Sciatic nerve (tissue), 2 donors: ENCODE measurements around the gene SLC39A10. TPM values are rescaled to one million over a fixed set of nuclear protein-coding genes. Genes with fewer than 3 reads are reported as not detected.

Experiments
- ATAC-seq: fragments of 200-7000 bp; cut with Tn5 transposase; one replicate; pipeline ENCODE4 v1.9.1; 2020; ENCODE audit warnings: mild to moderate bottlenecking, moderate library complexity
- DNase-seq: peaks from one replicate; pipeline ENCODE4 v3.0.0-alpha.2; 2020; ENCODE audit warnings: low spot score
- intact Hi-C: fragments of 100-400 bp; cut with DNase I; formaldehyde crosslinking; loops from one replicate; pipeline ENCODE4 v1.14.2; 2022
- total RNA-seq: library from RNA; stranded (reverse); fragmentation: NEBNext Ultra II Directional; extraction: Animal tissue kit (Norgen Biotek cat#: 25700); gene quantifications from one replicate; pipeline ENCODE4 v1.2.1, GENCODE V29; 2021
- donor health status: DM: no; HTN: no; CAD: no.
- donor health status: DM: no; HTN: no; CAD: no.

The SLC39A10 gene
- total RNA-seq: 40.7 TPM

DNA sequence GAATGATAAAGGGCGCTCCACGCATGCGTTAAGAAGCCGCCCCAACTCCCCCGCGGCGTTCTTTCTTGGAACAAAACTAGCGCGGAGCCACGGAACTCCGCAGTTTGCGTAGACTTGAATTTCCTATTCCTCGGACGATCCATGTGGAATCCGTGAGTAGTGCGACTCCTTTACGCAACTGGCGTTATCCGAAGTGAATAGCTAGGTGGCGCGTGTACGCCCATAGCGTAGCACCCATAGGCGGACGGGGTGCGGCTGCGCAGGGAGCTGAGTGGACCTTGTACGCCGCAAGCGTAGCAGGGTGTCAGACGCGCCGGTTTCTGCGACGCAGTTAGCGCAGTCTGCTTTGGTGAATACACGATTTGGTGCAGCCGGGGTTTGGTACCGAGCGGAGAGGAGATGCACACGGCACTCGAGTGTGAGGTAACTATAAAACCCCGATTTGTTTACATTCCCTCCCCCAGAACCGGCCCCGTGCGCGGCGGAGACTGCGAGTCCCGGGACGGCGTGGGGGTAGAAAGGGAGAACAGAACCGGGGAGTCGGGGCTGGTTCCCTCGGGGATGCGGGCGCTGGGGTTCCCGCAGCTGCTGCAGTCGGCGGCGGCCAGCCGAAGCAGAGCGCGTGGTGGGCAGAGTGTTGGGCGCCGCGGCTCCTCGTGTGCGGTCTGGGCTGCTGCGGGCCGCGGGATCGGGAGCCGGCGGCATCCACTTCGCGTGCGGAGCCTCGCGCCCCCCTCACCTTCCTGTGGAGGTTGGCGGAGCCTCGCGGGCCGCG lies at the start of gene SLC39A10:
TSS of gene SLC39A10 (plus strand) at position 368 of the 775 bp plus-strand sequence. CDS start 22,817 bp downstream, outside the sequence.
- peak; percentile 97 for ATAC-seq
- DNase-seq: peak; percentile 98
- intact Hi-C loops: no loop called here

- ATAC-seq (no peak), DNase-seq (no peak)
- intact Hi-C loops: no loop called here
Measured at GRCh38 chr2:195608768-195609454, 48.1 kb upstream of the SLC39A10 start.

- intact Hi-C loops: no loop called here
- ATAC-seq: peak; percentile 46
Measured at GRCh38 chr2:195610717-195611116, 46.3 kb upstream of the SLC39A10 start.

GRCh38 chr2:195612611-195613495 lies 44.2 kb upstream of the SLC39A10 start:
- DNase-seq (no peak), ATAC-seq (no peak)
- intact Hi-C loops: no loop called here

More at GRCh38 chr2:195610717-195611116, 46.3 kb upstream of the SLC39A10 start:
- no peak for DNase-seq

DNA sequence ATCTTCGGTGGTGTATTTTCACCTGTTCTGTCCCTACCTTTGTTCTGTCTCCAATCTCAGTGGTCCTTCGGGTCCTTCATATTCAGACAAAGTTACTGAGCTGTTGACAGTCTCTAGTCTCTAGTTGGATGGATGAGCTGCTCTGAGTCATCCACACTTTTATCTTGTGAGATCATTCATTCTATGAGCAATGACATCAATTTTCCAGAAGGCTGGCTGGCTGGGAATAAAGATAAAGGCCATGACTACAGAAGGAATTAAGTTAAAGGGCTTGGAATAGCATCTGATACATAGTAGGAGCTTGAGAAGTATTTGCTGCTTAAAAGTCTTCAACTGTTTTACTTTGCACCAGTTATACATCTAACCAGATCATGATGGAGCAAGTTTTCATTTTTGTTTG lies 43.1 kb upstream of the SLC39A10 start:
- intact Hi-C loops: no loop called here
- DNase-seq: no peak
- no peak for ATAC-seq

DNA sequence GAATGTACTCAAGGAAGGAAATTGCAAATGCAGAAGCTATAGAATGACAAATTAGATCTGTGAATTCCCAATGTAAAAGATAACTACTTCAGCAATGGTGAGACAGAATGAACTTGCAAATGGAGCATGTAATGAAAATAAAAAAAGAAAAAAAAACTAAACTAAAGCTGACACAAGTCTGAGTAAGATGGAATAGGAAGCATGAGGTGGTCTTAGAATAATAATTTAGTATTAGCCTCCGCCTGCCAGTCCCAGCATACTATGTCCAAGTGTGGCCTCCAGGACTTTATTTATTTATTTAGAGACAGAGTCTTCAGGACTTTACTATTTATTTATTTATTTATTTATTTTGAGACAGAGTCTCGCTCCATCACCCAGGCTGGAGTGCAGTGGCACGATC lies 37.4 kb upstream of the SLC39A10 start:
- intact Hi-C loops: no loop called here
- DNase-seq (no peak), ATAC-seq (no peak)

DNA sequence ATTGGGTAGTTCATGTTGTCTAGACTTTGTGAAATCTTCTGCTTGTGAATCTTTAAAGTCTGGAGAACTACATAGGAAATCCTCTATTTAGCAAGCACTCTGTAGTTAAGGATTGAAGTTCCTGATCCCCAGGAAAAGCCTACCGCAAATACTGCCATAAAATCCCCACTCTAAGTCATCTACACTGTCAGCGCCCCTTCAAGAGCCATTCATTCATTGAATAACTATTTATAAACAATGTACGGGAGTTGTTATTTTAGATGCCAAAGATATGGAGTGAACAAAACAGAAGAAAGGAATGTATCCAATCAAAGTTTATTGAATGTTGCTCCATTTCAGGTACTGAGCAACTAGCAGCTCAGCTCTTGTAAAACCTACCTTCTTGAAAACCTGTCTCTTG lies 36.5 kb upstream of the SLC39A10 start:
- intact Hi-C loops: no loop called here
- no peak for DNase-seq
- no peak for ATAC-seq

DNA sequence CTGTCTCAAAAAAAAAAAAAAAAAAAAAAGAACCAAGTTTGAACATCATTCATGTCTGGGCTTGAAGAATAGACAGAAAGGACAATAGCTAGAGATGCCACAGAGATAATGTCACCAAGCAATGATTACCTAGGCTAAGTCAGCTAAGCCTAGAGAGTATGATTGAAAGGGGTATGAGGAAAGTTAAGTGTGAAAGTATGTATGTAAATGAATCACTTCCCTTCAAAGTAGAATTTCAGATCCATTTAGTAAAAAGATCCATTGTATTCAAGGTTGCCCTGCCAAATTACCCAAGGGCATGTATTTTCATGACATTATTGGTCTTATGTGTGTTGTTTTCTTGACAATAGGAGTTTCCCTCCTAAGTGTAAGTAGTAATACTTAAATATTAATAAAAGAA lies 34.1 kb upstream of the SLC39A10 start:
- DNase-seq: no peak
- ATAC-seq: no peak
- intact Hi-C loops: no loop called here

GRCh38 chr2:195626507-195626906 lies 30.5 kb upstream of the SLC39A10 start:
- no peak for ATAC-seq
- no peak for DNase-seq
- intact Hi-C loops: no loop called here

- intact Hi-C loops: no loop called here
- DNase-seq (no peak), ATAC-seq (no peak)
Measured at GRCh38 chr2:195628666-195629065, 28.4 kb upstream of the SLC39A10 start.

DNA sequence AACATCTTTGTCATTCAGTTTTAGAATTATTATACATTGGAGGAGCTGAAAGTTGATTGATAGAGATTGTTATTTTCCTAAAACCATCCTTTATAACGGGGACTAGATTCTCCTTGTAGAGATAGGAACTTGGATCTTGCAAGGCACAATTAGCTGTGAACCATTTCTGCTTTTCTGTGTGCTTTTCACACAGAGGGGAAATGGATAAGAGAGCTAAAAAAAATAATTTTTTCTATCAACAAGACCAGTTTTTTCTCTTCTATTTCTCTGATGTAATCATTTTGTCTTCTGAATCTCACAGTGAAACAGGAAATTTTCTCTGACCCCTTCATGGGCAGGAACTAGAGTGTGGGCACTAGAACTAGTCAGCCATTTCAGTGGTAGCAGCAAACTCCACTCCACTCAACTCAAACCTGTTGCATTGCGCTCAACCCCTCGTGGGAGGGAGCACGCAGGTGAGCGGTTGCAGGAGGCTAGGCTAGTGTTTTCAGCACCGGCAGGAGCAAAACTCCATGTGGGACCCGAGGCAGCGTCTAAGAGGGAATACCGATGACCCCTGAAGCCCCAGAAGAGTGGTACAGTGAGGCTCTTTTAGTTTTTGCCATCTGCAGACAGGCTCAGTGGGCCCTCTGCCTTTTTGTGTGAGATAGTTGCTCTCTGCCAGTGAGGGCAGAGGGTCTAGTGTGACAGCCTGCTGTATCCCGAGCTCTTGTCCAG lies 24.0 kb upstream of the SLC39A10 start:
- DNase-seq (no peak), ATAC-seq (no peak)
- intact Hi-C loops: no loop called here

- DNase-seq (no peak), ATAC-seq (no peak)
- intact Hi-C loops: no loop called here
Measured at GRCh38 chr2:195633573-195633870, 23.5 kb upstream of the SLC39A10 start.

GRCh38 chr2:195633974-195634373 lies 23.1 kb upstream of the SLC39A10 start:
- intact Hi-C loops: no loop called here
- ATAC-seq: no peak
- DNase-seq: no peak

- intact Hi-C loops: no loop called here
- ATAC-seq: no peak
- no peak for DNase-seq
Measured at GRCh38 chr2:195636890-195637289, 20.1 kb upstream of the SLC39A10 start.

DNA sequence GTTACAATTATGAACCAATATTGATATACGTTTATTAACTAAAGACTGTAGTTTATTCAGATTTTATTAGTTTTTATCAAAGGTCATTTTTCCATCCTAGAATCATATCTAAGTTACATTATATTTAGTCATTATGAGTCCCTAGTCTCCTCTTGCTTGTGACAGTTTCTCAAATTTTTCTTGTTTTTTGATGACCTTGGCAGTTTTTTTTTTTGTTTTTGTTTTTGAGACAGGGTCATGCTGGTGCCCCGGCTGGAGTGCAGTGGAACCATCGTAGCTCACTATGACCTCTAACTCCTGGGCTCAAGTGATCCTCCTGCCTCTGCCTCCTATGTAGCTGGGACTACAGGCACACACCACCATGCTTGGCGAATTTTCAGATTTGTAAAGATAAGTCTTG lies 18.3 kb upstream of the SLC39A10 start:
- no peak for DNase-seq
- ATAC-seq: no peak
- intact Hi-C loops: no loop called here

GRCh38 chr2:195639238-195639858 lies 17.7 kb upstream of the SLC39A10 start:
- intact Hi-C loops: no loop called here
- DNase-seq: no peak
- ATAC-seq: no peak

DNA sequence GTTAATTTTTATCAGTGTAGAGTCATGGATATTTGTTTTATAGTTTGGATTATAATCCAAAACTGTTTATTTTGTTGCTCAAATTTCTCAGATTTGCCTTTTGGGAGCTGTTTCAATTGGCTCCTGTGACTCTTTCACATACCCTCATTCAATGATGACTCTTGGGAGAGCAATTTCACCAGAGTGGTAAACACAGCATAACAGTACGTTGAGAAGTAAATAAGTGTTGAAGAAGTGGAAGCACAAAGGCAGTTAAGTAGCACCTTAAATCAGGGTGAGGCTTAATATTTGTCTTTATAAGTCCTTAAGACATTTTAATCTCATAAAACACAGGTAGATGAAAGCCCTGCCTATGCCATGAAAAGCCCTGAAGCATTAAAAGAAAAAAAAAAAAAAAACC lies 17.1 kb upstream of the SLC39A10 start:
- ATAC-seq: no peak
- no peak for DNase-seq
- intact Hi-C loops: no loop called here

DNA sequence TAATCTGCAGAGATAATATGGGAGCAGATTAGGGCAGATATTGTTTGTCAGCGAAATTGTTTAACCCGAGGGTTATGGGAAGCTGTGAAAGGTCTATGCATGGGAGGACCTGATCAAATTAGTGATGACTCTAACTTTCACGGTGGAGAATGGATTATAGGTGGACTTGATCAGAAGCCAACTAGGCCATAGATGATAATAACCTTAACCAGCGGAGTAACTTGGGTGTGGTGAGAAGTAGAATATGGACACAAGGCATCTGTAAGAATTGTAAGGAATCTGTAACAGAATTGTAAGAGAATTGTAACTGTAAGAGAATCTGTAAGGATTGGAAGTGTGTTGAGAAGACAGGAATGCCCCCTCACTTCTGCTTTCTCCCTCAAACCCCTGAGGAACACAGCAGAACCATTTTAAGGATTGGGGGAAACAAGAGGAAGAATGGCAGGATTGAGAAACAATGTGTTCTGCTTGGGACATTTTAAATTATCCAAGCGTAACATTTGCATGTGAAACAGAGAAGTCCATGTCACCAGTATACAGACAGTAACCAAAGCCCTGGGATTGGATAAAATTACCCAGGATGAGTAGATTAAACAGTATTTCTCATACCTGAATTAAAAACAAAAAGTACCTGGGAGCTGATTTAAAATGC lies 14.9 kb upstream of the SLC39A10 start:
- no peak for DNase-seq
- intact Hi-C loops: no loop called here
- no peak for ATAC-seq
